T-helper 2 cell treated with Interferon-gamma antibody and Interleukin-4, amounts not matched to agents 100 ng/mL and 5 ng/mL, for 36 hours (primary cell): ENCODE data around the gene SBK2. TPM values are rescaled to one million over a fixed set of nuclear protein-coding genes. Genes with fewer than 3 reads are reported as not detected.
"Not testable (repeated sequence)": the region's sequence is repeated elsewhere in the genome, so short reads cannot be mapped to it uniquely, and the experiment has no call there.

Source experiments
- intact Hi-C: fragments of 100-400 bp; cut with micrococcal nuclease; formaldehyde crosslinking; loops from one replicate; pipeline ENCODE4 v1.15.1; 2023
- total RNA-seq: library from RNA; stranded (reverse); gene quantifications from 2 replicates; pipeline ENCODE4 v1.2.3, GENCODE V29; 2022

Gene SBK2
- total RNA-seq, 1 donor from 2014 or later = not detected

GRCh38 chr19:55535965-55536350, 975 bp downstream of the SBK2 start:
- intact Hi-C loops = no loop called here

- intact Hi-C loops = no loop called here
These were observed 1.6 kb downstream of the SBK2 start for GRCh38 chr19:55535173-55535964.

GRCh38 chr19:55534280-55534679, 2.7 kb downstream of the SBK2 start:
- intact Hi-C loops = not testable (repeated sequence)

GRCh38 chr19:55530996-55531395, 5.9 kb downstream of the SBK2 start:
- intact Hi-C loops = no loop called here

- intact Hi-C loops = no loop called here
These were observed 7.2 kb downstream of the SBK2 start for GRCh38 chr19:55529636-55530234.

GRCh38 chr19:55528030-55528803, 8.7 kb downstream of the SBK2 start:
- intact Hi-C loops = no loop called here

- intact Hi-C loops = no loop called here
These were observed 9.5 kb downstream of the SBK2 start for GRCh38 chr19:55527197-55528029.

GRCh38 chr19:55526216-55527196, 10.4 kb downstream of the SBK2 start:
- intact Hi-C loops = no loop called here

GRCh38 chr19:55525289-55526101, 11.4 kb downstream of the SBK2 start:
- intact Hi-C loops = no loop called here

GRCh38 chr19:55520691-55521292, 16.1 kb downstream of the SBK2 start:
- intact Hi-C loops = no loop called here

- intact Hi-C loops = no loop called here
These were observed 17.3 kb downstream of the SBK2 start for GRCh38 chr19:55519451-55520311.

GRCh38 chr19:55516878-55517620, 19.9 kb downstream of the SBK2 start:
- intact Hi-C loops = loop anchor here (1.0 kb wide), 2 partner anchors 89 to 114 kb away; no protein-coding TSS in a partner anchor

GRCh38 chr19:55508120-55508519, 28.8 kb downstream of the SBK2 start:
- intact Hi-C loops = no loop called here

- intact Hi-C loops = loop anchor here (1.0 to 5.0 kb wide), 2 partner anchors 37 to 213 kb away; no protein-coding TSS in a partner anchor
These were observed 32.0 kb downstream of the SBK2 start for GRCh38 chr19:55504981-55505380.

- intact Hi-C loops = loop anchor here (1.0 to 5.0 kb wide), 2 partner anchors 36 to 212 kb away; no protein-coding TSS in a partner anchor
These were observed 32.7 kb downstream of the SBK2 start for GRCh38 chr19:55504252-55504603.

GRCh38 chr19:55503502-55504251, 33.3 kb downstream of the SBK2 start:
- intact Hi-C loops = loop anchor here (1.0 to 5.0 kb wide), 3 partner anchors 27 to 211 kb away; partner anchors contain the start of gene ZNF628
